SW 1271 (cell line): ENCODE results near the gene NCOA1.

Experiments
- DNase-seq, 2 experiments: peaks; one replicate each; lab custom pipeline; 2025; lab: John Stamatoyannopoulos, UW

Gene NCOA1

GRCh38 chr2:24743924-24744323 is 252.9 kb downstream of the NCOA1 start:
- DNase-seq = no peak

GRCh38 chr2:24744356-24744755 is 253.3 kb downstream of the NCOA1 start:
- DNase-seq = no peak

GRCh38 chr2:24745825-24746224 is 254.8 kb downstream of the NCOA1 start:
- DNase-seq = no peak

GRCh38 chr2:24747299-24747698 is 256.2 kb downstream of the NCOA1 start:
- no peak for DNase-seq

GRCh38 chr2:24749069-24749691 is 258.1 kb downstream of the NCOA1 start:
- DNase-seq = no peak

- DNase-seq = no peak
Measured at GRCh38 chr2:24754985-24755705, 264.1 kb downstream of the NCOA1 start.

GRCh38 chr2:24756789-24757188 is 265.7 kb downstream of the NCOA1 start:
- no peak for DNase-seq

- no peak for DNase-seq
Measured at GRCh38 chr2:24761866-24762265, 270.8 kb downstream of the NCOA1 start.

- no peak for DNase-seq
Measured at GRCh38 chr2:24762518-24762917, 271.5 kb downstream of the NCOA1 start.

GRCh38 chr2:24763843-24764242 is 272.8 kb downstream of the NCOA1 start:
- DNase-seq = no peak

GRCh38 chr2:24766609-24767008 is 275.6 kb downstream of the NCOA1 start:
- no peak for DNase-seq

GRCh38 chr2:24768013-24768412 is 277.0 kb downstream of the NCOA1 start:
- no peak for DNase-seq

- no peak for DNase-seq
Measured at GRCh38 chr2:24768601-24769000, 277.5 kb downstream of the NCOA1 start.

- DNase-seq = no peak
Measured at GRCh38 chr2:24771061-24771460, 280.0 kb downstream of the NCOA1 start.

- DNase-seq = no peak
Measured at GRCh38 chr2:24771764-24772586, 280.9 kb downstream of the NCOA1 start.

- DNase-seq = no peak
Measured at GRCh38 chr2:24774373-24774772, 283.3 kb downstream of the NCOA1 start.

- no peak for DNase-seq
Measured at GRCh38 chr2:24779116-24779515, 288.1 kb downstream of the NCOA1 start.

- no peak for DNase-seq
Measured at GRCh38 chr2:24783641-24784040, 292.6 kb downstream of the NCOA1 start.

- DNase-seq = no peak
Measured at GRCh38 chr2:24785671-24786321, 294.7 kb downstream of the NCOA1 start.

- no peak for DNase-seq
Measured at GRCh38 chr2:24787532-24787931, 296.5 kb downstream of the NCOA1 start.

GRCh38 chr2:24788816-24789215 is 297.8 kb downstream of the NCOA1 start:
- no peak for DNase-seq

GRCh38 chr2:24791452-24791851 is 300.4 kb downstream of the NCOA1 start:
- no peak for DNase-seq

- no peak for DNase-seq
Measured at GRCh38 chr2:24792542-24792873, 301.5 kb downstream of the NCOA1 start.
